ENCODE data around the gene RASGRF2. TPM values are rescaled to one million over a fixed set of nuclear protein-coding genes. Genes with fewer than 3 reads are reported as not detected.

The RASGRF2 gene
- total RNA-seq, 1 donor from 2014 or later: 0.92 TPM

GRCh38 chr5:80933036-80933435 lies 27.1 kb upstream of the RASGRF2 start:
- Mint-ChIP-seq H3K4me3 (ENCODE audit: unreplicated experiment) (no peak overlapping the region), H3K9me3 (ENCODE audit: low read depth) (no peaks in the 10 kb centered on the region), H3K4me1 (ENCODE audit: low read depth) (no peaks in the 10 kb centered on the region), H3K36me3 (ENCODE audit: low read depth) (no peaks in the 10 kb centered on the region), H3K27ac (ENCODE audit: unreplicated experiment) (no peak overlapping the region), H3K27me3 (ENCODE audit: low read depth) (no peaks in the 10 kb centered on the region)
- DNase-seq (ENCODE audit: low spot score): no peak
- TF ChIP-seq CTCF (IDR thresholded peaks at IDR 0.05): no peak

- Mint-ChIP-seq H3K36me3 (ENCODE audit: low read depth) (no peaks in the 10 kb centered on the region), H3K4me1 (ENCODE audit: low read depth) (no peaks in the 10 kb centered on the region), H3K27ac (ENCODE audit: unreplicated experiment) (no peak overlapping the region), H3K9me3 (ENCODE audit: low read depth) (no peaks in the 10 kb centered on the region), H3K27me3 (ENCODE audit: low read depth) (no peaks in the 10 kb centered on the region), H3K4me3 (ENCODE audit: unreplicated experiment) (no peak overlapping the region)
- no peak for TF ChIP-seq CTCF (IDR thresholded peaks at IDR 0.05)
- DNase-seq (ENCODE audit: low spot score): no peak
Measured at GRCh38 chr5:80934751-80935150, 25.4 kb upstream of the RASGRF2 start.

- Mint-ChIP-seq H3K4me3 (ENCODE audit: unreplicated experiment) (no peak overlapping the region), H3K36me3 (ENCODE audit: low read depth) (no peaks in the 10 kb centered on the region), H3K27me3 (ENCODE audit: low read depth) (no peaks in the 10 kb centered on the region), H3K27ac (ENCODE audit: unreplicated experiment) (no peak overlapping the region), H3K9me3 (ENCODE audit: low read depth) (no peaks in the 10 kb centered on the region), H3K4me1 (ENCODE audit: low read depth) (no peaks in the 10 kb centered on the region)
- no peak for DNase-seq (ENCODE audit: low spot score)
- no peak for TF ChIP-seq CTCF (IDR thresholded peaks at IDR 0.05)
Measured at GRCh38 chr5:80935811-80936385, 24.3 kb upstream of the RASGRF2 start.

- no peak for DNase-seq (ENCODE audit: low spot score)
- H3K27me3 Mint-ChIP-seq (ENCODE audit: low read depth): no peaks in the 10 kb centered on the region
- no peaks in the 10 kb centered on the region for H3K36me3 Mint-ChIP-seq (ENCODE audit: low read depth)
- H3K27ac Mint-ChIP-seq (ENCODE audit: unreplicated experiment): no peak overlapping the region
- H3K4me3 Mint-ChIP-seq (ENCODE audit: unreplicated experiment): no peak overlapping the region
- TF ChIP-seq CTCF (IDR thresholded peaks at IDR 0.05): no peak
- H3K9me3 Mint-ChIP-seq (ENCODE audit: low read depth): no peaks in the 10 kb centered on the region
- no peaks in the 10 kb centered on the region for H3K4me1 Mint-ChIP-seq (ENCODE audit: low read depth)
Measured at GRCh38 chr5:80936881-80937280, 23.3 kb upstream of the RASGRF2 start.

GRCh38 chr5:80937584-80938356 lies 22.4 kb upstream of the RASGRF2 start:
- H3K27ac Mint-ChIP-seq (ENCODE audit: unreplicated experiment): no peak overlapping the region
- no peaks in the 10 kb centered on the region for H3K36me3 Mint-ChIP-seq (ENCODE audit: low read depth)
- no peaks in the 10 kb centered on the region for H3K27me3 Mint-ChIP-seq (ENCODE audit: low read depth)
- no peaks in the 10 kb centered on the region for H3K9me3 Mint-ChIP-seq (ENCODE audit: low read depth)
- no peak for TF ChIP-seq CTCF (IDR thresholded peaks at IDR 0.05)
- no peak for DNase-seq (ENCODE audit: low spot score)
- H3K4me1 Mint-ChIP-seq (ENCODE audit: low read depth): no peaks in the 10 kb centered on the region
- no peak overlapping the region for H3K4me3 Mint-ChIP-seq (ENCODE audit: unreplicated experiment)
